Activated CD8-positive, alpha-beta T cell treated with anti-CD3 and anti-CD28 coated beads for 36 hours (primary cell): Measurements from ENCODE around the gene PSMD8. TPM values are rescaled to one million over a fixed set of nuclear protein-coding genes. Genes with fewer than 3 reads are reported as not detected.

Source experiments
- ATAC-seq: fragments of 200-7000 bp; cut with Tn5 transposase; one replicate; pipeline ENCODE4 v1.10.0; 2021; ENCODE audit warnings: mild to moderate bottlenecking, moderate library complexity
- CTCF ChIA-PET: fragments of 350-600 bp; sonication (Branson Sonifier 250); formaldehyde crosslinking; loops from one replicate; lab custom pipeline; 2021; ENCODE audit warnings: antibody characterized with exemption; lab: Charles Lee
- POLR2A ChIA-PET: fragments of 350-600 bp; sonication (Branson Sonifier 250); formaldehyde crosslinking; loops from one replicate; lab custom pipeline; 2021; ENCODE audit warnings: antibody characterized with exemption; lab: Charles Lee
- DNase-seq: peaks from one replicate; pipeline ENCODE4 v3.0.0-alpha.2; 2020
- H3K27ac Mint-ChIP-seq: one replicate; pipeline ENCODE4 v1.8.0; 2021; ENCODE audit warnings: mild to moderate bottlenecking, mixed read lengths
- H3K27me3 Mint-ChIP-seq: one replicate; pipeline ENCODE4 v1.8.0; 2021; ENCODE audit warnings: mixed read lengths
- H3K36me3 Mint-ChIP-seq: one replicate; pipeline ENCODE4 v1.8.0; 2021; ENCODE audit warnings: low read depth, mixed read lengths
- H3K4me1 Mint-ChIP-seq: one replicate; pipeline ENCODE4 v1.8.0; 2021; ENCODE audit warnings: low read depth, mixed read lengths
- H3K4me3 Mint-ChIP-seq: one replicate; pipeline ENCODE4 v1.8.0; 2021; ENCODE audit warnings: mild to moderate bottlenecking, moderate library complexity, mixed read lengths
- H3K9me3 Mint-ChIP-seq: one replicate; pipeline ENCODE4 v1.8.0; 2021; ENCODE audit warnings: mixed read lengths
- intact Hi-C: fragments of 100-400 bp; cut with micrococcal nuclease; formaldehyde crosslinking; loops from one replicate; pipeline ENCODE4 v1.10.0; 2022
- total RNA-seq, 2 experiments: library from RNA; stranded (reverse); gene quantifications; one replicate each; pipeline ENCODE4 v1.2.3, GENCODE V29; 2021
- TF ChIP-seq, protein P1 (sequence below): fragments of 200-600 bp; IDR thresholded peaks from one replicate; pipeline ENCODE4 v1.8.0; 2022; ENCODE audit warnings: antibody characterized with exemption, mild to moderate bottlenecking

PSMD8 gene
- total RNA-seq, 2 experiments from 2014 or later = 178 to 191 TPM

DNA sequence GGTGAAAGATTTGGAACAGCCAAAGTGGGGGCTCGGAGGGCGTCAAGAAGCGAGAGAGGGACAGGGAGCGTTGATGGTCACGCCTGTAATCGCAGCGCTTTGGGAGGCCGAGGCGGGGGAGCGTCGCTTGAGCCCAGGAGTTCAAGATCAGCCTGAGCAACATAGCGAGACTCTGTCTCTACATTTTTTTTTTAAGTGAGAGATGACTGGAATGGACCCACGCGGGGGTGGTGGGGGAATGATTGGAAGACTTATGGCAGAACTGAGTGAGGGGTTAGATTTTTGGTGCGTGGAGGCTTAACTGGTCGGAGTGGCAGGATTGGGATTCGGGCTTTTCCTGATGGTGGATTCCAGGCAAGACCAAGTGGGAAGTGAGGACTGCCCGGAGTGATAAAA lies 725 bp downstream of the PSMD8 start:
- Mint-ChIP-seq H3K27me3 (peaks cover 1% of the 10 kb centered on the region), H3K9me3 (no peaks in the 10 kb centered on the region), H3K27ac (peak overlapping the region; percentile 99), H3K4me1 (peaks cover 23% of the 10 kb centered on the region), H3K36me3 (peaks cover 32% of the 10 kb centered on the region), H3K4me3 (peak overlapping the region; percentile 100)
- ChIA-PET CTCF (interaction anchor here (1.2 to 3.7 kb wide), 6 partner anchors 13 to 141 kb away, joined by 3 to 30 read pairs (median 8); partner anchors contain the start of genes FAM98C and GGN), POLR2A (interaction anchor here (0.7 to 3.4 kb wide), 6 partner anchors 8 to 140 kb away, joined by 3 to 40 read pairs (median 8); partner anchors contain the start of genes CATSPERG, GGN and SPRED3)
- ATAC-seq = peak; percentile 0
- TF ChIP-seq, protein P1, sequence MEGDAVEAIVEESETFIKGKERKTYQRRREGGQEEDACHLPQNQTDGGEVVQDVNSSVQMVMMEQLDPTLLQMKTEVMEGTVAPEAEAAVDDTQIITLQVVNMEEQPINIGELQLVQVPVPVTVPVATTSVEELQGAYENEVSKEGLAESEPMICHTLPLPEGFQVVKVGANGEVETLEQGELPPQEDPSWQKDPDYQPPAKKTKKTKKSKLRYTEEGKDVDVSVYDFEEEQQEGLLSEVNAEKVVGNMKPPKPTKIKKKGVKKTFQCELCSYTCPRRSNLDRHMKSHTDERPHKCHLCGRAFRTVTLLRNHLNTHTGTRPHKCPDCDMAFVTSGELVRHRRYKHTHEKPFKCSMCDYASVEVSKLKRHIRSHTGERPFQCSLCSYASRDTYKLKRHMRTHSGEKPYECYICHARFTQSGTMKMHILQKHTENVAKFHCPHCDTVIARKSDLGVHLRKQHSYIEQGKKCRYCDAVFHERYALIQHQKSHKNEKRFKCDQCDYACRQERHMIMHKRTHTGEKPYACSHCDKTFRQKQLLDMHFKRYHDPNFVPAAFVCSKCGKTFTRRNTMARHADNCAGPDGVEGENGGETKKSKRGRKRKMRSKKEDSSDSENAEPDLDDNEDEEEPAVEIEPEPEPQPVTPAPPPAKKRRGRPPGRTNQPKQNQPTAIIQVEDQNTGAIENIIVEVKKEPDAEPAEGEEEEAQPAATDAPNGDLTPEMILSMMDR = no peak
- DNase-seq = no peak
- intact Hi-C loops = no loop called here

- Mint-ChIP-seq H3K4me1 (peaks cover 23% of the 10 kb centered on the region), H3K27ac (peak overlapping the region; percentile 99), H3K36me3 (peaks cover 38% of the 10 kb centered on the region), H3K27me3 (no peaks in the 10 kb centered on the region), H3K9me3 (no peaks in the 10 kb centered on the region), H3K4me3 (peak overlapping the region; percentile 100)
- POLR2A ChIA-PET = interaction anchor here (0.7 to 3.4 kb wide), 4 partner anchors 10 to 94 kb away, joined by 3 to 40 read pairs (median 8); partner anchors contain the start of genes CATSPERG, GGN and SPRED3
- DNase-seq = no peak
- intact Hi-C loops = no loop called here
- ATAC-seq = no peak
- TF ChIP-seq, protein P1 = no peak
- CTCF ChIA-PET = interaction anchor here (1.2 to 3.7 kb wide), 5 partner anchors 12 to 142 kb away, joined by 3 to 30 read pairs (median 4); partner anchors contain the start of genes FAM98C and GGN
These were observed 1.4 kb downstream of the PSMD8 start for GRCh38 chr19:38375748-38376147.

GRCh38 chr19:38376576-38376975 lies 2.2 kb downstream of the PSMD8 start:
- POLR2A ChIA-PET = interaction anchor here (1.5 to 3.4 kb wide), 2 partner anchors 10 to 17 kb away, joined by 3 to 40 read pairs; partner anchors contain the start of genes GGN and SPRED3
- Mint-ChIP-seq H3K4me1 (peaks cover 23% of the 10 kb centered on the region), H3K27me3 (no peaks in the 10 kb centered on the region), H3K36me3 (peaks cover 47% of the 10 kb centered on the region), H3K4me3 (peak overlapping the region; percentile 100), H3K27ac (no peak overlapping the region), H3K9me3 (no peaks in the 10 kb centered on the region)
- intact Hi-C loops = no loop called here
- DNase-seq = no peak
- ATAC-seq = no peak
- CTCF ChIA-PET = interaction anchor here (1.2 to 3.7 kb wide), 4 partner anchors 19 to 143 kb away, joined by 3 to 30 read pairs (median 4); partner anchors contain the start of gene FAM98C
- TF ChIP-seq, protein P1 = no peak

DNA sequence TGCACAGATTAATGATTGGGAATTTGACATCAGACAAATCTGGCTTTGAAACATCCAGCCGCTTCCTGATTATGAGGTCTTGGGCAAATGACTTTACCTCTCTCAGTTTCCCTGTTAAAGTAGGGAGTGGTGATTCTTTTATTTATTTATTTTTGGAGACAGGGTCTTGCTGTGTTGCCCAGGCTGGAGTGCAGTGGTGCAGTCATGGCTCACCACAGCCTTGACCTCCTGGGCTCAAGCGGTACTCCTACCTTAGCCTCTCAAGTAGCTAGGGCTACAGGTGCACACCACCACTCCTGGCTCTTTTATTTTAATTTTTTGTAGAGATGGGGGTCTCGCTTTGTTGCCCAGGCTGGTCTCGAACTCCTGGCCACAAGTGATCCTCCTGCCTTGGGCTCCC lies 2.7 kb downstream of the PSMD8 start:
- Mint-ChIP-seq H3K27ac (no peak overlapping the region), H3K36me3 (peaks cover 51% of the 10 kb centered on the region), H3K4me1 (peaks cover 23% of the 10 kb centered on the region), H3K4me3 (no peak overlapping the region), H3K27me3 (no peaks in the 10 kb centered on the region), H3K9me3 (no peaks in the 10 kb centered on the region)
- DNase-seq (no peak), ATAC-seq (no peak)
- TF ChIP-seq, protein P1 = no peak
- intact Hi-C loops = no loop called here
- ChIA-PET CTCF (interaction anchor here (1.6 kb wide), 1 partner anchor 26 kb away, joined by 4 read pairs; the partner anchor contains the start of gene FAM98C), POLR2A (interaction anchor here (1.5 to 3.4 kb wide), 2 partner anchors 9 to 17 kb away, joined by 3 to 40 read pairs; partner anchors contain the start of genes GGN and SPRED3)

DNA sequence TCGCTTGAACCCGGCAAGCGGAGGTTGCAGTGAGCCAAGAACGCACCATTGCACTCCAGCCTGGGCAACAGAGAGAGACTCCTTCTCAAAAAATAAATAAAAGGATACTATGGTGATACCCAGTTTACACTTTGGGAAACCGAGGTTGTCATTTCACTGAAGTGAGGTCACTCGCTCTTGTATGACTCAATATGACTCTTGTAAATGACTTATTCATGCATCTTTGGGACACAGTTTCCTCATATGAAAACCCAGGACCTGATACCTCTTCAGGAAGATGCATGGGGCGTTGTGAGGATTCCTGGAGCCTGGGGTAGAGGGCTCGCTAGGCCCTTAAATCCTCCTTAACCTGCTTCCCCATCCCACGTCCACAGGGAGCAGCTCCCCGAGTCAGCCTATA lies 4.5 kb downstream of the PSMD8 start:
- ATAC-seq = no peak
- H3K9me3 Mint-ChIP-seq = no peaks in the 10 kb centered on the region
- peaks cover 23% of the 10 kb centered on the region for H3K4me1 Mint-ChIP-seq
- CTCF ChIA-PET = interaction anchor here (1.6 kb wide), 1 partner anchor 25 kb away, joined by 4 read pairs; the partner anchor contains the start of gene FAM98C
- TF ChIP-seq, protein P1 = no peak
- H3K4me3 Mint-ChIP-seq = no peak overlapping the region
- H3K36me3 Mint-ChIP-seq = peaks cover 66% of the 10 kb centered on the region
- POLR2A ChIA-PET = interaction anchor here (0.8 kb wide), 1 partner anchor 24 kb away, joined by 3 read pairs; the partner anchor contains the start of gene FAM98C
- no peak for DNase-seq
- intact Hi-C loops = no loop called here
- H3K27ac Mint-ChIP-seq = no peak overlapping the region
- no peaks in the 10 kb centered on the region for H3K27me3 Mint-ChIP-seq
